GM12892 (cell line): ENCODE data around the gene NDUFAF3.
A peak's percentile ranks its signal among the peaks of the same experiment; 100 is the strongest.

Source experiments
- POLR2A ChIP-seq: IDR thresholded peaks from 2 replicates; pipeline ENCODE4 v1.6.1; 2011; ENCODE audit warnings: low read depth, low read length, control low read depth
- POLR2AphosphoS5 ChIP-seq: IDR thresholded peaks from 2 replicates; pipeline ENCODE4 v1.6.1; 2011; ENCODE audit warnings: low read depth, low read length, control low read depth

DNA sequence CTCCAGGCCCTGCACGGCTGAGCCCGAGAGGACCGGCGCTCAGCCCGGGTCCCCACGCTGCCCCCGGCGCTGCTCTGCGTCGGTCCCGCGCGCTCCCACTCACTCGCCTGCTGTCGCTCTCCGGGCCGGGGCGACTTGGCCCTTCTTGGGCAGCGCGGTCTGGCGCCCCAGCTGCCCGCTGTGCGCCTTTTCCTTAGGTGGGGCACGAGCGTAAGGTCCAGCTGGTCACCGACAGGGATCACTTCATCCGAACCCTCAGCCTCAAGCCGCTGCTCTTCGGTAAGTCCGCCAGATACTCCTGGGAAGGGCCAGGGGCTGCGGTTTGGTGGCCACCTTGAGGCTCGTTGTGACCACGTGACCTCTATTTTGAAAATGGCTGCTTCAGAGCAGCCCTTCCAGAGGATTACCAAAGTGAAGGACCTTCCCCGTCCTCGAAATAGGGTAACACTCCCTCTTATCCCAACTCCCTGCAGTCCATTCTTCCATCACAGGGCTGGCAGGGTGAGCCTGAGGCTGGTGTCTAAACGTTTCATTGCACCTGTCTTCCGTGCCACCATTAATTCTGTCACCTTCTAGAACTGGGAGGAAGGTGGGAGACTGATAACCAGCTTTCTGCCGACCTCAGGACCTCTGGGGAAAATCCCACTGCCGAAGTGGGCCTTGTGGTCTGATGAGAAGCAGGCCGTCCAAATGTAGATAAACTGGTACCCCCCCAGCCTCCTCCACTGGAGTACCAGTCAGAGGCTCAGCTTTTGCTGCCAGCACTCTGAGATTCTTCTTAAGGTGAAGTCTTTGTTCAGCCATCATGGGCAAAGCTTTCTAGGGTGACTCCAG, 31.1 kb upstream of the NDUFAF3 start:
- peak; percentile 19; the same call in 1 of the 2 replicates for TF ChIP-seq POLR2A
- no peak for TF ChIP-seq POLR2AphosphoS5
